HepG2 (cell line): ENCODE data around the gene RTF1. TPM values are rescaled to one million over a fixed set of nuclear protein-coding genes. Genes with fewer than 3 reads are reported as not detected.

Source experiments
- ATAC-seq: fragments of 200-7000 bp; cut with Tn5 transposase; 3 replicates; pipeline ENCODE4 v1.9.1; 2020; ENCODE audit warnings: mild to moderate bottlenecking, moderate library complexity
- BruUV-seq: library from RNA; stranded (reverse); fragments of 400-500 nt; replicated peaks from 2 replicates; lab custom pipeline; 2021; lab: Mats Ljungman, UMichigan
- CTCF ChIA-PET: fragments of 300-600 bp; formaldehyde crosslinking; extraction: SDS; loops from one replicate; lab custom pipeline; 2021; ENCODE audit warnings: low total read pairs, inconsistent platforms, low intra/inter-chr PET ratio; lab: Yijun Ruan, JAX
- POLR2A ChIA-PET: fragments of 350-600 bp; sonication (Branson Sonifier 250); formaldehyde crosslinking; loops from one replicate; lab custom pipeline; 2020; ENCODE audit warnings: antibody characterized with exemption, inconsistent platforms; lab: Yijun Ruan, JAX
- DNase-seq: peaks from one replicate; pipeline ENCODE4 v3.0.0-alpha.2; 2015; ENCODE audit warnings: low spot score
- FAIRE-seq: peaks from 3 replicates; lab custom pipeline; 2011; peaks lifted over from hg19 to GRCh38; lab: Jason Lieb, UNC
- H2AFZ ChIP-seq: one replicate; pipeline ENCODE4 v1.6.1; 2011; ENCODE audit warnings: low read length, inconsistent platforms
- H3K27ac ChIP-seq: fragments of 300-600 bp; 3 replicates; pipeline ENCODE4 v1.8.0; 2011; ENCODE audit warnings: mixed run types, mild to moderate bottlenecking, mixed read lengths, low read length, inconsistent platforms; ENCODE audit not compliant: insufficient read depth; ENCODE audit errors: extremely low read length
- H3K27me3 ChIP-seq, 2 experiments: fragments of 200-600 bp in 1 of 2; 2 replicates in 1 of 2; 3 replicates in 1 of 2; pipeline versions ENCODE4 v1.6.0 to v1.8.0; 2011; ENCODE audit warnings: low read length in 2 of 2, mild to moderate bottlenecking in 2 of 2, moderate library complexity in 2 of 2, inconsistent platforms in 1 of 2; ENCODE audit not compliant: insufficient read depth in 2 of 2, control insufficient read depth in 1 of 2
- H3K36me3 ChIP-seq, 2 experiments: fragments of 200-600 bp in 1 of 2; replicated peaks in 1 of 2; 2 replicates in 1 of 2; 3 replicates in 1 of 2; pipeline versions ENCODE4 v1.5.1 to v1.8.0; 2011; ENCODE audit warnings: low read length in 2 of 2, inconsistent platforms in 1 of 2; ENCODE audit not compliant: insufficient read depth in 2 of 2, control insufficient read depth in 1 of 2
- H3K4me1 ChIP-seq: 2 replicates; pipeline ENCODE4 v1.5.1; 2012; ENCODE audit warnings: low read length, inconsistent platforms; ENCODE audit not compliant: insufficient read depth
- H3K4me2 ChIP-seq: 2 replicates; pipeline ENCODE4 v1.6.0; 2011; ENCODE audit warnings: low read depth, low read length, inconsistent platforms
- H3K4me3 ChIP-seq, 3 experiments: fragments of 200-600 bp in 1 of 3; sonication (generic), shearing (Covaris generic) in 1 of 3; replicated peaks in 1 of 3; 2 replicates each; pipeline ENCODE4 v1.5.1; 2011 to 2016; ENCODE audit warnings: low read length in 3 of 3, inconsistent platforms in 2 of 3, low read depth in 2 of 3, mild to moderate bottlenecking in 2 of 3, control low read depth in 1 of 3, mixed read lengths in 1 of 3; ENCODE audit not compliant: insufficient read depth in 1 of 3
- H3K79me2 ChIP-seq: one replicate; pipeline ENCODE4 v1.6.1; 2011; ENCODE audit warnings: low read length, inconsistent platforms; ENCODE audit not compliant: insufficient read depth
- H3K9ac ChIP-seq: 2 replicates; pipeline ENCODE4 v1.6.0; 2011; ENCODE audit warnings: mild to moderate bottlenecking, low read depth, low read length, inconsistent platforms; ENCODE audit not compliant: insufficient read depth
- H3K9me3 ChIP-seq: 2 replicates; pipeline ENCODE4 v1.5.1; 2012; ENCODE audit warnings: mild to moderate bottlenecking, low read length
- H4K20me1 ChIP-seq: 2 replicates; pipeline ENCODE4 v1.6.0; 2011; ENCODE audit warnings: inconsistent platforms, mild to moderate bottlenecking, low read length, moderate library complexity; ENCODE audit not compliant: insufficient read depth
- CC2D1A ChIP-seq: sonication (generic); formaldehyde crosslinking; IDR thresholded peaks from 2 replicates; pipeline ENCODE4 v1.8.1; 2023; ENCODE audit warnings: mild to moderate bottlenecking, missing genetic modification reagents
- ZNF775 ChIP-seq: sonication (generic); formaldehyde crosslinking; IDR thresholded peaks from 2 replicates; pipeline ENCODE4 v1.4.0; 2020; ENCODE audit warnings: missing genetic modification reagents, mild to moderate bottlenecking, moderate library complexity, borderline replicate concordance
- WGBS: methylation state at CpG from one replicate; pipeline ENCODE4 v1.1.6; 2017; ENCODE audit warnings: low lambda C conversion rate; 5-methylcytosine and 5-hydroxymethylcytosine counted together
- in situ Hi-C: cut with HindIII; loops from 2 replicates; pipeline ENCODE4 v1.10.0; 2017; ENCODE audit warnings: low pct_unique_long_range_greater_than_20kb; ENCODE audit not compliant: extremely low pct_ligation_motif_present
- intact Hi-C: fragments of 100-400 bp; cut with micrococcal nuclease; formaldehyde crosslinking; loops from one replicate; pipeline ENCODE4 v1.10.0; 2022; ENCODE audit not compliant: unreplicated experiment
- polyA plus RNA-seq, 8 experiments: library from polyadenylated mRNA; depleted of rRNA in 3 of 8; stranded (reverse) in 7 of 8; unstranded in 1 of 8; fragments of >200 nt; fragmentation: Illumina TruSeq in 4 of 8; extraction: Trizol in 4 of 8; gene quantifications; 2 replicates each; pipeline versions ENCODE4 v1.2.1 to v1.2.3, GENCODE V29; 2011 to 2016; ENCODE audit warnings: low read depth in 4 of 8, missing spikeins in 1 of 8, mixed read lengths in 1 of 8; ENCODE audit not compliant: insufficient read depth in 1 of 8
- small RNA-seq, 3 experiments: library from RNA; depleted of rRNA; stranded (forward); fragments of <200 nt; gene quantifications; one replicate each; pipeline ENCODE3, GENCODE V24; 2012; ENCODE audit warnings: low read depth in 2 of 3, low replicate concordance in 1 of 3; ENCODE audit not compliant: insufficient read length in 3 of 3, insufficient read depth in 2 of 3
- total RNA-seq, 5 experiments: library from RNA; depleted of rRNA; stranded (reverse); fragments of >200 nt; fragmentation: Illumina TruSeq; extraction: Trizol; gene quantifications; 2 replicates each; pipeline ENCODE4 v1.2.3, GENCODE V29; 2016; ENCODE audit warnings: low read depth in 1 of 5

RTF1 gene
- total and polyA plus RNA-seq, 2 of the 13 experiments (the other 11 are each of a cell fraction or from before 2014, with no cell fraction given) = 13.9 to 17.9 TPM

DNA sequence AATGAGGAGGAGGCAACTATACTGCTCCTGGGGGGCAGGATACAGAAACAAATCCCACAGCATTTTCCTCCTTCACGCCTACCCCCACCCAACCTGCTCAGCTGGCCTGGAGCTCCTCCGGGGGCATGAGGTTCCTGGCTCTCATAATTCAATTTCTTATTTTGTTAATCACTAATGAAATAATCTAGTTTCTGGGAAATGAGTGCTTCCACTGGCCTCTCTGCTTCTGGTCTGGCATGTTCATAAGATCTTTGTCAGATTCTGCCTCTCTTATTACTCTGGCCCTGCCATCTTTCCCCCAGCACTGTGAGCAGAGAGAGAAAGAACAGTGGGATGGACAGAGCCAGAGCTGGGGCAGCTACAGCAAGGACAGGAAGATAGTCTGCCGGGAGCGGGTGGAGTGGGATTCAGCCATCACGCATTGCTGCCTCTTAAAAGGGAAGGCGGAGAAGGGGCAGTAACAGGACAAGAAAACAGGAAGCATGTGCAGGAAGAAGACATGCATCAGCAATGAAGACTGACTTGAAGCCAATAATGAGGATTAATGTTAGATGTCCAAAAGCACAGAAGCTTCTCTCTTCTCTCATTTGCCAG lies 113.6 kb downstream of the RTF1 start:
- no peak overlapping the region for H2AFZ ChIP-seq
- no peak overlapping the region for H3K27ac ChIP-seq
- in situ Hi-C loops = no loop called here
- CTCF ChIA-PET = no interaction called here
- no peaks in the 10 kb centered on the region for H4K20me1 ChIP-seq
- H3K4me3 ChIP-seq = no peak overlapping the region
- no peak overlapping the region for H3K9ac ChIP-seq
- no peak for ATAC-seq
- H3K9me3 ChIP-seq = no peaks in the 10 kb centered on the region
- TF ChIP-seq ZNF775 (CRISPR knock-in tag) (no peak), CC2D1A (no peak)
- TF ChIP-seq, all 625 proteins: peak for 0
- Histone ChIP-seq H3K4me1 (no peaks in the 10 kb centered on the region), H3K4me2 (no peak overlapping the region), H3K27me3 (no peaks in the 10 kb centered on the region), H3K36me3 (peaks cover 30 to 71% of the 10 kb centered on the region in 2 experiments), H3K79me2 (no peaks in the 10 kb centered on the region)
- POLR2A ChIA-PET = interaction anchor here (2.7 kb wide), 1 partner anchor 14 kb away, joined by 7 read pairs; the partner anchor contains the start of gene RPAP1
- DNase-seq (no peak), FAIRE-seq (no peak)
- WGBS = 97% methylated on average over 6 of the region's 6 CpGs
- BruUV-seq = no TSS peak
- intact Hi-C loops = no loop called here

Small RNA genes within 50 kb of the gene (small RNA-seq; reads per million reads assigned to genes)
- gene RNU6-1169P = 0 reads per million in 3 experiments

Other genes starting within 250 kb of the RTF1 start
- gene EXD1, start 186.3 kb upstream of the RTF1 start, total RNA-seq (2016; rRNA removed; fragmentation: Illumina TruSeq; extraction: Trizol) = not detected in 2 replicates
- not detected in 2 replicates for gene EXD1, start 186.3 kb upstream of the RTF1 start, polyA plus RNA-seq (2011; rRNA removed)
- gene CHP1, start 185.8 kb upstream of the RTF1 start, total RNA-seq (2016; rRNA removed; fragmentation: Illumina TruSeq; extraction: Trizol) = 76.4 and 111 TPM in 2 replicates
- gene CHP1, start 185.8 kb upstream of the RTF1 start, polyA plus RNA-seq (2011; rRNA removed) = 43.4 and 49.6 TPM in 2 replicates
- gene OIP5, start 84.5 kb upstream of the RTF1 start, total RNA-seq (2016; rRNA removed; fragmentation: Illumina TruSeq; extraction: Trizol) = 38.0 and 39.1 TPM in 2 replicates
- gene OIP5, start 84.5 kb upstream of the RTF1 start, polyA plus RNA-seq (2011; rRNA removed) = 5.5 and 10.7 TPM in 2 replicates
- 106 and 162 TPM in 2 replicates for gene NUSAP1, start 84.2 kb upstream of the RTF1 start, total RNA-seq (2016; rRNA removed; fragmentation: Illumina TruSeq; extraction: Trizol)
- gene NUSAP1, start 84.2 kb upstream of the RTF1 start, polyA plus RNA-seq (2011; rRNA removed) = 38.6 and 59.5 TPM in 2 replicates
- gene NDUFAF1, start 14.6 kb upstream of the RTF1 start, total RNA-seq (2016; rRNA removed; fragmentation: Illumina TruSeq; extraction: Trizol) = 16.9 and 23.1 TPM in 2 replicates
- gene NDUFAF1, start 14.6 kb upstream of the RTF1 start, polyA plus RNA-seq (2011; rRNA removed) = 5.4 and 7.4 TPM in 2 replicates
- 29.7 and 41.3 TPM in 2 replicates for gene ITPKA, start 76.8 kb downstream of the RTF1 start, total RNA-seq (2016; rRNA removed; fragmentation: Illumina TruSeq; extraction: Trizol)
- 13.2 and 16.4 TPM in 2 replicates for gene ITPKA, start 76.8 kb downstream of the RTF1 start, polyA plus RNA-seq (2011; rRNA removed)
- gene LTK, start 96.7 kb downstream of the RTF1 start, total RNA-seq (2016; rRNA removed; fragmentation: Illumina TruSeq; extraction: Trizol) = not detected in 2 replicates
- gene LTK, start 96.7 kb downstream of the RTF1 start, polyA plus RNA-seq (2011; rRNA removed) = 0.01 and 0.05 TPM in 2 replicates
- gene RPAP1, start 127.2 kb downstream of the RTF1 start, total RNA-seq (2016; rRNA removed; fragmentation: Illumina TruSeq; extraction: Trizol) = 20.6 and 28.1 TPM in 2 replicates
- gene RPAP1, start 127.2 kb downstream of the RTF1 start, polyA plus RNA-seq (2011; rRNA removed) = 15.1 and 16.2 TPM in 2 replicates
- 12.4 and 24.0 TPM in 2 replicates for gene TYRO3, start 142.1 kb downstream of the RTF1 start, total RNA-seq (2016; rRNA removed; fragmentation: Illumina TruSeq; extraction: Trizol)
- 43.6 and 48.0 TPM in 2 replicates for gene TYRO3, start 142.1 kb downstream of the RTF1 start, polyA plus RNA-seq (2011; rRNA removed)
- 59.0 and 71.8 TPM in 2 replicates for gene MGA, start 243.3 kb downstream of the RTF1 start, total RNA-seq (2016; rRNA removed; fragmentation: Illumina TruSeq; extraction: Trizol)
- gene MGA, start 243.3 kb downstream of the RTF1 start, polyA plus RNA-seq (2011; rRNA removed) = 5.3 and 5.5 TPM in 2 replicates